HUES6 (cell line): ENCODE data around the gene FGFR2.

Source experiments
- H3K27ac ChIP-seq: 2 replicates; pipeline ENCODE4 v1.7.0; 2013; ENCODE audit warnings: low read depth, mild to moderate bottlenecking, low read length, inconsistent platforms
- H3K27me3 ChIP-seq: 2 replicates; pipeline ENCODE4 v1.6.1; 2013; ENCODE audit warnings: low read length; ENCODE audit not compliant: control insufficient read depth, insufficient read depth
- H3K36me3 ChIP-seq: 2 replicates; pipeline ENCODE4 v1.6.1; 2013; ENCODE audit warnings: low read length; ENCODE audit not compliant: control insufficient read depth, insufficient read depth
- H3K4me1 ChIP-seq: 2 replicates; pipeline ENCODE4 v1.6.1; 2013; ENCODE audit warnings: low read length; ENCODE audit not compliant: control insufficient read depth, insufficient read depth
- H3K4me3 ChIP-seq: 2 replicates; pipeline ENCODE4 v1.5.1; 2013; ENCODE audit warnings: low read depth, low read length
- H3K9ac ChIP-seq: one replicate; pipeline ENCODE4 v1.6.1; 2013; ENCODE audit warnings: mild to moderate bottlenecking, low read length
- H3K9me3 ChIP-seq: 2 replicates; pipeline ENCODE4 v1.6.1; 2013; ENCODE audit warnings: low read depth, low read length; ENCODE audit not compliant: control insufficient read depth, insufficient read depth

FGFR2 gene

DNA sequence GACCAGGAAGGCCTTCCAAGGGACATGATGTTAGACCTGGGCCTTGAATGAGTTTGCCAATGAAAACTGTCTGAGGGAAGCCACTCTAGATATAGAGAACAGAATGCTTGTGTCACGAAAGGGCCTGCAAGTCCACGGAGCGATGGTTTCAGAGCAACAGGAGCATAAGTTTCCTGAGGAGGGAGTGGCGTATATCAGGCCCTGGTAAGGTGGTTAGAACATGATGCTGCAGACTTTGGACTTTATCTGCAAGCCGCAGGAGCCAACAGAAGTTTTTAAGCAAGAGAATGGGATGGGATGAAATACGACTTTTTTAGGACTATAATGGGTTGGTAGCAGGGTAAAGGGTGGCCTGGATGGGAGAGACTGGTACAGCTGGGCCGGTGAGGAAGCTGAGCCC is 136.0 kb downstream of the FGFR2 start:
- no peak overlapping the region for H3K9ac ChIP-seq
- no peaks in the 10 kb centered on the region for H3K27me3 ChIP-seq
- no peak overlapping the region for H3K27ac ChIP-seq
- H3K9me3 ChIP-seq, result no peaks in the 10 kb centered on the region
- peaks cover 31% of the 10 kb centered on the region for H3K4me1 ChIP-seq
- no peaks in the 10 kb centered on the region for H3K36me3 ChIP-seq
- no peak overlapping the region for H3K4me3 ChIP-seq

DNA sequence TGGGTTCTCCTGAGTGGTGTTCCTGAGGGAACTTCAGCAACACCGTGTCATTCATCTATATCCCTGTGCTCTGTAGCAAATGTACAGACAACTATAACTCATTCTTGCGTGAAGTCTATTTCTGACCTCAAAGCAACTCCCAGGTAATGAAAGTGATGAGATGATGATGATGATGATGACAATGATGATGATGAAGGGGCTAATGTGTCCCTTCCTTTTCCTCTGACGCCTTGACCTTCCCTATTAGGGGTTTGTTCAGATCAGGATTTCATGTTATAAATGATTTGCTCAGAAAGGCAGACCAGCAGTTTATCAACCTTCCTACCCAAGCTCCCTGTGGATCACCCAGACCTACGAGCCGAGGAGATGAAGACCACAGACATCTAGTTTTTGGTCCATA is 136.9 kb downstream of the FGFR2 start:
- no peak overlapping the region for H3K4me3 ChIP-seq
- peaks cover 31% of the 10 kb centered on the region for H3K4me1 ChIP-seq
- H3K9ac ChIP-seq, result no peak overlapping the region
- no peaks in the 10 kb centered on the region for H3K9me3 ChIP-seq
- no peaks in the 10 kb centered on the region for H3K36me3 ChIP-seq
- no peak overlapping the region for H3K27ac ChIP-seq
- H3K27me3 ChIP-seq, result no peaks in the 10 kb centered on the region

DNA sequence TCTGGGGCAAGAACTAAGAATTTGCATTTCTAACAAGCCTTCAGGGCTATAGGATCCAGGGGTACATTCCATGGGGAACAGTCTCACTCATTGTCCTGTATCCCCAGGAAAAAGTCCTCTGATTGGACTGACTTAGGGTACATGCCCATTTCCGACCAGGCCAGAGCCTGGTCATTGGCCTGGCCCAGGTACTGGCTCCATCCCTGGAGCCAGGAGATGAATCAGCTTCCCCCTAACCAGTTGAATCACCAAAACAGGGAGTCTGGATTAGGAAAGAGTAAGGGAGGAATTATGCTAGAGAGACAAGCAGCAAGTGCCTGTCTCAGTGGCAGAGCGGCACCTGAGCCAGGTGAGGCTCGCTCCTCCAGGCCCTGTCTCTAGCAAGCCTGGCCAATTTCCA is 137.5 kb downstream of the FGFR2 start:
- H3K4me1 ChIP-seq, result peaks cover 31% of the 10 kb centered on the region
- H3K27me3 ChIP-seq, result no peaks in the 10 kb centered on the region
- no peak overlapping the region for H3K4me3 ChIP-seq
- no peaks in the 10 kb centered on the region for H3K9me3 ChIP-seq
- H3K36me3 ChIP-seq, result no peaks in the 10 kb centered on the region
- H3K9ac ChIP-seq, result no peak overlapping the region
- H3K27ac ChIP-seq, result no peak overlapping the region

DNA sequence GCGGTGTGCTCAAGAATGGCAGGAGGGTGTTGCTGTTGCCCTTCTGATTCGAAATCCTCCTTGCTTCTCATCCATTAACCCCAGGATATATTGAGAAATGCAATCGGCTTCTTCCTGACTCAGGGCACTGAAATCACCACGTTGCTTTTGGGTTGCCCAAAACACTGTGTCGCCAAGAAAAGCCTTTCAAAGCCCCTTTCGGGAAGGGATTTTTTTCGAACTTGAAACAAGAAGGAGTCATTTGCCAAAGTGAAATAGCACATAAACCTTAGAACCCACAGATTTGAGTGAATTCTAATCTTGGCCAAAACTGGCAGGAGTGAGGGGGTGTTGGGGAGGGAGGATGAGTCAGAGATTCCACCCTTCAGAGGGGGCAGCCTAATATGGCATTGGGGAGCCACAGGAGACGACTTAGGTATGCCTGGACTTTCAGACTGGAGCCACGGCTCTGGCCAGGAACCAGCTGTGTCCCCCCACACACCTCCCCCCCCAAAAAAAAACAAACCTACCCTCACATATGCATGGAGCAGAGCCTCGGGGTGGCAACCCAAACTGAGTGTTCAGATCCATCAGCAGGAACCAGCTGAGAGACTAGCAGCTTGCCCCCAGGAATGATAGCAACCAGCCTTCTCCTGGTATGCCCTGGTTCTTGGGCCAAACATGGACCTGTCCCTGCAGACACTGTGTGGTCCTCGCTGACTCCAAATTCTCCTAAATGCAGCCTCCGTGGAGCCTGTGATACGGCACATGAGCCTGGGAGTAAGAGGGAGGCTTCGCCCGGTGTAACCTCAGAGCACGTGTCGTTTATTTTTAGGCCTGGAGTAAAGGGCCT is 138.4 kb downstream of the FGFR2 start:
- H3K9me3 ChIP-seq, result no peaks in the 10 kb centered on the region
- H3K4me3 ChIP-seq, result peak overlapping the region; percentile 2; the same call in 1 of the 2 replicates
- H3K27me3 ChIP-seq, result no peaks in the 10 kb centered on the region
- H3K4me1 ChIP-seq, result peaks cover 31% of the 10 kb centered on the region
- H3K9ac ChIP-seq, result peak overlapping the region; percentile 48
- peak overlapping the region; percentile 10; the same call in 1 of the 2 replicates for H3K27ac ChIP-seq
- no peaks in the 10 kb centered on the region for H3K36me3 ChIP-seq

DNA sequence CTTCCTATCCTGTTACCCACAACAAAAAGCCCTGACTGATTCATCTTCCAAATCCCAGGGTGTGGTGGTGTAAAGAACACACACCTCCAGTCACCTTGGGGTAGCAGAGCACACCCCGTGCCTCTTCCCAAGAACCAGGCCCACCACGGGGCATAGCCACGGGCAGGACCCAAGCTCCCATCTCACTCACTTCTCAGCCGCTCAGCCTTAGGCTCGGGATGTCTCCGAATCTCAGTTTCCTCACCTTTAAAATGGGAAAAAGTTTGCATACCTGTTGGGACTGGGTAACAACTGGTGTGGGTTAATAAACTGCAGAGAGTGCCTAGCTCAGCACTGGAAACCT is 139.0 kb downstream of the FGFR2 start:
- Histone ChIP-seq H3K9ac (peak overlapping the region; percentile 48), H3K9me3 (no peaks in the 10 kb centered on the region), H3K4me3 (no peak overlapping the region), H3K27me3 (no peaks in the 10 kb centered on the region), H3K27ac (peak overlapping the region; percentile 10; the same call in 1 of the 2 replicates), H3K4me1 (peaks cover 31% of the 10 kb centered on the region), H3K36me3 (no peaks in the 10 kb centered on the region)

DNA sequence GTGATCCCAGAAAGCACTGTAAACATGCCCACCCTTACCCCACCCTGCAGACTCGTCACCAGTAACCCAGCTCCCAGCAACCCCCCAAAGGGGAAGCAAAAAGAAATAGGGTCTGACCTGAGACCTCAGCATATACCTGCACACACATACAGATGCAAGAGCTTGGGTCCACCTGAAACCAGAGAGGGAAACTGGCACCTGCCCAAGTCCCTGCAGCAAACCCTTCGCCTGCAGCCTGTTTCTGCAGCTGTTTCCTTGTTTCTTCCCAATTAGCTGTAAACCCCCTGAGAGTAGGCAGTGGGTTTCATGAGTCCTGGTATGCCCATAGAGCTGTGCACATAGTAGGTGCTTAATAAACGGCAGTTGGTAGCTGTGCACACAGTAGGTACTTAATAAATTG is 140.5 kb downstream of the FGFR2 start:
- no peaks in the 10 kb centered on the region for H3K9me3 ChIP-seq
- no peak overlapping the region for H3K4me3 ChIP-seq
- H3K36me3 ChIP-seq, result no peaks in the 10 kb centered on the region

DNA sequence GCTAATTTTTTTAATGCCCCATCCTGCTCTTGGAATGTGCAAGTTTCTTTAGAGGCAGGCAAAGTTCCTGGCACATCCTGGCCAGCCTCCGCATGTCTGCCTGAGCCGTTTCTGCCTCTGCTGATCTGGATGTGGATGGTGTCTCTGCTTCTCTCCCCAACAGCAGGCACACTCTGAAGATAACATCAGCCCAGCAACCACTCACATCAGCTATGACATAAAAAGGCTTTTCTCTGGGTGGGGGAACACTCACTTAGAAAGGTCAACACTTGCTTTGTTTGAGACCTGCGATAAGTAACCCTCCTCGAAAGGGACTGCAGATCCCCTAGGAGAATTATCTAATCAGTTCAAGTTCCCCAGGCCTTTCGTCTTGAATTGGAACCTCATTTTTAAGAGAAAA is 142.9 kb downstream of the FGFR2 start:
- Histone ChIP-seq H3K9me3 (no peaks in the 10 kb centered on the region), H3K27me3 (no peaks in the 10 kb centered on the region), H3K9ac (no peak overlapping the region), H3K4me1 (peaks cover 20% of the 10 kb centered on the region), H3K27ac (no peak overlapping the region), H3K36me3 (no peaks in the 10 kb centered on the region), H3K4me3 (no peak overlapping the region)

More for the DNA sequence above, 140.5 kb downstream of the FGFR2 start:
- Histone ChIP-seq H3K4me1 (peaks cover 25% of the 10 kb centered on the region), H3K27me3 (no peaks in the 10 kb centered on the region), H3K9ac (no peak overlapping the region), H3K27ac (no peak overlapping the region)

DNA sequence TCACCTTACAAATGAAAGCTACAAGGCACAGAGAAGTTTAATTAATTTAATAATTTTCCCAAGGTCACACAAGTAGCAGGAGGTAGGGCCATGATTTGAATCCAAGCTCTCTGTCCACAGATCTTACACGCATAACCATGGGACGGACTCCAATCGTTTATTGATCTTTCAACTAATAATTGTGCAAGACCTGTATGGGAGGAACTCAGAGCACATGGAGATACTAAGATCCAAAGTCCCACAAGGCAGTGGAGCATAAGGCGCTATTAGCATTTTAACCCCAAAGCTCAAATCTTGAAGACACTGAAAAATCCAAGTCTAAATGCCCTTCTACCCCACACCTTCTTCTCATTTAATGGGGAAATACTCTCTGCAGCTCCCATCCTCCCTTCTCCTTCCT is 143.5 kb downstream of the FGFR2 start:
- no peaks in the 10 kb centered on the region for H3K27me3 ChIP-seq
- no peak overlapping the region for H3K9ac ChIP-seq
- no peaks in the 10 kb centered on the region for H3K36me3 ChIP-seq
- no peaks in the 10 kb centered on the region for H3K9me3 ChIP-seq
- no peak overlapping the region for H3K4me3 ChIP-seq
- peaks cover 14% of the 10 kb centered on the region for H3K4me1 ChIP-seq
- no peak overlapping the region for H3K27ac ChIP-seq

DNA sequence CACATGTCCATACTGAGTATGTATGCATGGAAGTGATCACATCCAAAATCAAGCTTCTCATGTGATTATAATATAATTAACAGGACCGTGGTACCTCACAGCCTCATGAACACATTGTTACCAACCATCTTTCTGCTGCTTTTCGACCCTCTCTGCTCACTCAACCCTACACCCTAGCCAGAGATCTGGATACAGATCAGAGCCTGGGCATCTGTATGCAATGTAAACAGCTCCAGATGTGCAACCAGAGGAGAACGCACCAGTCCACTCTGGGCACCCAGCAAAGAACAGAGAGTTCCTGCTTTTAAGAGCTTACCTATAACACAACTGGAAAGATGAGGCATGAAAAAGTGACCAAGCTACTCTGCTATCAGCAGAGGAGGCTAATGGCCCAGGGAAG is 145.1 kb downstream of the FGFR2 start:
- no peaks in the 10 kb centered on the region; the same call in 1 of the 2 replicates for H3K4me1 ChIP-seq
- no peak overlapping the region for H3K4me3 ChIP-seq
- H3K9me3 ChIP-seq, result no peaks in the 10 kb centered on the region
- H3K27me3 ChIP-seq, result no peaks in the 10 kb centered on the region
- no peaks in the 10 kb centered on the region for H3K36me3 ChIP-seq
- no peak overlapping the region for H3K27ac ChIP-seq
- H3K9ac ChIP-seq, result no peak overlapping the region

DNA sequence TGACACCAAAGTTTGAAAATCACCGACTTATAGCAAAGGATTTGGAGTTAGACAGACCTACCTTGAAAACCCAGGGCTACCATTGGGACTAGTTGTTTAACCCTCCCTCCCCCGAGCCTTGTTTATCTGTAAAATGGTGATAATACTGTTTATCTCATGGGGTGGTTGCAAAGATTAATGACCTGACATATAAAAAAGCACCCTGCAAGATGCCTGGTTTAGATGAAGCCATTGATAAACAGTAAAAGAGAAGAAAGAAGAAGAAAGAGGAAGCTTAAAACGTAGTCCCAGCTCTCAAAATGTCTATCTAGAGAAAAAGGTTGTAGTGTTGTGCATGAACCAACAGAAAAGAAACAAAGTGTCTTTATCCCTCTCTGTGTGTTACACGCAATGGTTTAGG is 145.7 kb downstream of the FGFR2 start:
- Histone ChIP-seq H3K9ac (no peak overlapping the region), H3K4me3 (no peak overlapping the region), H3K4me1 (no peaks in the 10 kb centered on the region; the same call in 1 of the 2 replicates), H3K9me3 (no peaks in the 10 kb centered on the region), H3K27me3 (no peaks in the 10 kb centered on the region), H3K36me3 (no peaks in the 10 kb centered on the region), H3K27ac (no peak overlapping the region)

DNA sequence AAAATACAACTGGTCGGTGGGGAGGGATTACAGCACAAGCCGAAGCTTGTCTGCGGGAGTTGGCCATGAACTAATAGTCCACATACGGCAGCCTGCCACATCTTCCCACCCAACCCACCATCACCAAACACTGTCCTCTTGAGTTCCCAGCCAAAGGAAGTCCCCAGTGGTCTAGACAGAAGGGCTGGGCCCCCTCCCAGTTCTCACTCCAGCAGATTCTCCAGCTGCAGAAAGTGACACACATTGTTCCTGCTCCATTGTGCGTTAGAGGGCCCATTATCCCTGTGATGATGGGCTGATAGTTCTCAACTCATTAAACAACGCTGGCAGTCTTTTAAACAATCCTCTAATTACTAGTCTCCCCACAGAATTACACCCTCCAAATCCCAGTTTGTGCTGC is 148.0 kb downstream of the FGFR2 start:
- Histone ChIP-seq H3K36me3 (no peaks in the 10 kb centered on the region), H3K9me3 (no peaks in the 10 kb centered on the region), H3K27ac (no peak overlapping the region), H3K9ac (no peak overlapping the region), H3K4me1 (no peaks in the 10 kb centered on the region; the same call in 1 of the 2 replicates), H3K4me3 (no peak overlapping the region), H3K27me3 (no peaks in the 10 kb centered on the region)
